Smooth muscle cell of the coronary artery (primary cell): Measurements from ENCODE around the gene GPC5. TPM values are rescaled to one million over a fixed set of nuclear protein-coding genes. Genes with fewer than 3 reads are reported as not detected.

Source experiments
- total RNA-seq: library from RNA; depleted of rRNA; stranded (reverse); fragments of >200 nt; gene quantifications from 2 replicates; pipeline ENCODE4 v1.2.3, GENCODE V29; 2014; ENCODE audit warnings: low replicate concordance

GPC5 gene
- total RNA-seq: 0.12 TPM in 1 of 2 replicates, not detected in the other

DNA sequence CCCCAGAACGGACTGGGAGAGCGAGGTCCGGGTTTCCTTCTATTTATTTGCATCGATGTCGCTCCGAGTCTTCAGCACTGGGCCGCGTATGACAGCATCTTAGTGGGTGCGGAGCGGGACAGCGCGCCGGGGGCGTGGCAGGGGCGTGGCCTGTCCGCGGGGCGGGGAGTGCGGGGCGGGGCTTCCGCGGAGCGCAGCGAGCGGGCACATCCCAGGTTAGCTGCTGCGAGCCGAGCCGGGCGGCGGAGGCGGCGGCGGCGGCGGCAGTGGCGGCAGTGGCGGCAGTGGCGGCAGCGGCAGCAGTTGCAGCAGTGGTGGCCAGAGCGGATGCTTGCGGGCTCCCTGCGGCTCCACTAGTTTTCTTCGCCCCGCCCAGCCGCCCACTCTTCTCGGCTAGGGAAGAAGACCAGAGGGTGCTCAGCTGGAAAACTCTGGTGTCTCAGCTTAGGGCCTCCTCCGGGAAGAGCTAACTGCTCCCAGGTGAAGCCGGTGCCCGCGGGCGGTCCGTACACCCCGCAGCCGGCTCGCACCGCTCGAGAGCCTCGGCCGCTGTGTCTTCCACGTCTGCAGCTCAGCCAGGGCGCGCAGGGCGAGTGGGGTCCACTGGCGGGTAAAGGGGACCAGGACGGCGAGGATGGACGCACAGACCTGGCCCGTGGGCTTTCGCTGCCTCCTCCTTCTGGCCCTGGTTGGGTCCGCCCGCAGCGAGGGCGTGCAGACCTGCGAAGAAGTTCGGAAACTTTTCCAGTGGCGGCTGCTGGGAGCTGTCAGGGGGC, at the start of gene GPC5:
GPC5 (plus strand) TSS at position 209 of the 776 bp plus-strand sequence.

Other genes starting within 250 kb of the GPC5 start
- gene MIR17HG, start 50.9 kb upstream of the GPC5 start, total RNA-seq: 1.8 and 3.5 TPM in 2 replicates